ENCODE results near the gene SLC16A11.

The SLC16A11 gene

GRCh38 chr17:7019839-7020519 lies 23.9 kb downstream of the SLC16A11 start:
- no peak for TF ChIP-seq CTCF (IDR thresholded peaks at IDR 0.05; ENCODE audit: insufficient read depth, low read depth, low read length, missing control alignments)
- DNase-seq (ENCODE audit: low read depth) = no peak
- H3K4me3 ChIP-seq (ENCODE audit: low read depth, low read length) = no peak overlapping the region

GRCh38 chr17:7019367-7019766 lies 24.5 kb downstream of the SLC16A11 start:
- H3K4me3 ChIP-seq (ENCODE audit: low read depth, low read length) = no peak overlapping the region
- TF ChIP-seq CTCF (IDR thresholded peaks at IDR 0.05; ENCODE audit: insufficient read depth, low read depth, low read length, missing control alignments) = no peak
- DNase-seq (ENCODE audit: low read depth) = no peak

GRCh38 chr17:7018331-7018964 lies 25.4 kb downstream of the SLC16A11 start:
- TF ChIP-seq CTCF (IDR thresholded peaks at IDR 0.05; ENCODE audit: insufficient read depth, low read depth, low read length, missing control alignments) = no peak
- no peak for DNase-seq (ENCODE audit: low read depth)
- H3K4me3 ChIP-seq (ENCODE audit: low read depth, low read length) = no peak overlapping the region

DNA sequence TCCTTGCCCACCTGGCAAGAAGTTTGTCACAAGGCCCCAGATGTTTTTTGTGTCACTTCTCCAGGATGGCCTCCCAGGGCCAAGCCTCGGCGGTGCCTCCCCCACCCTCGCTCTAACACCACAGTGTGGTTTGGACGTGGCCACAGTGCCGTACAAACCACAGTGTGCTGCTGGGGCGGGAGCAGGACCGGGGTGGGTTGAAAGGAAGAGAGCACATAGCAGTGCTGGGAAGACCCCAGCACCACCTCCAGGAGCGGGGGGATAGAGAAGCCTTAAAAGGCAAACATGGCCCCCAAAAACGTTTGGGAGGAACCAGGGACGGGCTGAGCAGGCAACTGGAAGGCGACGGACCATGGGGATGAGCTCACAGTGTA lies 26.1 kb downstream of the SLC16A11 start:
- no peak overlapping the region for H3K4me3 ChIP-seq (ENCODE audit: low read depth, low read length)
- no peak for TF ChIP-seq CTCF (IDR thresholded peaks at IDR 0.05; ENCODE audit: insufficient read depth, low read depth, low read length, missing control alignments)
- no peak for DNase-seq (ENCODE audit: low read depth)

- TF ChIP-seq CTCF (IDR thresholded peaks at IDR 0.05; ENCODE audit: insufficient read depth, low read depth, low read length, missing control alignments) = no peak
- H3K4me3 ChIP-seq (ENCODE audit: low read depth, low read length) = no peak overlapping the region
- no peak for DNase-seq (ENCODE audit: low read depth)
Observed at GRCh38 chr17:7016886-7017826, 26.7 kb downstream of the SLC16A11 start.

GRCh38 chr17:7016418-7016817 lies 27.5 kb downstream of the SLC16A11 start:
- DNase-seq (ENCODE audit: low read depth) = no peak
- H3K4me3 ChIP-seq (ENCODE audit: low read depth, low read length) = peak overlapping the region; percentile 70
- no peak for TF ChIP-seq CTCF (IDR thresholded peaks at IDR 0.05; ENCODE audit: insufficient read depth, low read depth, low read length, missing control alignments)
